Epithelial cell of prostate (primary cell): ENCODE data around the gene AMACR.
A peak's percentile ranks its signal among the peaks of the same experiment; 100 is the strongest.
"Not testable (repeated sequence)": the region's sequence is repeated elsewhere in the genome, so short reads cannot be mapped to it uniquely, and the experiment has no call there.

ENCODE experiments used
- DNase-seq: peaks from one replicate; pipeline ENCODE4 v3.0.0-alpha.2; 2011; ENCODE audit warnings: low read depth, low spot score
- H3K27ac ChIP-seq: fragments of 450-650 bp; 2 replicates; pipeline ENCODE4 v1.5.1; 2017; ENCODE audit warnings: mild to moderate bottlenecking

Gene AMACR

DNA sequence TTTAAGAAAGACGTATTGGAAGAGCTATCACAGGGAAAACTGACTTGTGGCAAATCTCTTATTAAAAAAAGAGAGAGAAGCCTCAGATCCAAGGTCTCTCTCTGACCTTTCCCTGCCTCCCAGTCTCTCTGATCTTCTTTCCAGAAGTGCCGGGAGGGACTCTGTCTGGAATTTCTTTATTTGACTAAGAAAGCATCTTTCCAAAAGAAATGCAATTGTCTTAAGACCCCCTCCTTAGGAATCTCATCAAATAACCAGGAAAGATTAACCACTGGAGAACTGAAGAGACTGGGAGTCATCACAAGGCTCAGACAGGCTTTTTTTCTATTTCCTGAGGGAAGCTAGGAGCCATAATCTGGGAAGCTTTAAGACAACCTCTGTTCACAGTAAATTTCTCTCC, 30.5 kb upstream of the AMACR start:
- DNase-seq: no peak
- no peak overlapping the region for H3K27ac ChIP-seq

DNA sequence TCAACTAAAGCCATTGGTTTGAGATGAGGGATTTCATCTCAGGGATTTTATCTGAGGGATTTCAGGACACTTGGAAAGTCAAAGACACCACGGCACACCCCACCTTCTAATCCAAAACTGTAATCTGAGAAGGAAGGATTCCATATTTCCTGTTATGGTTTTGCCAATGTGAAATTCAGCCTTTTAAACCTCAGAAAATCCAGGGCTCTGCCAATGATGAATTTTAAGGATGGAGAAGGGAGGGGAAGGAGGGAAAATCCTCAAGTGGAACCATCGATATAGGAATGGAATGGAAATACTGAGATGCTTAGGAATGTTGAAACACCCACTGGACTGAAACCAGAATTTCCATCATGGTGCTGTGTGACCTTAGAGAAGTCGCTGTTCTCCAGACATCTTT, 29.9 kb upstream of the AMACR start:
- DNase-seq: no peak
- no peak overlapping the region for H3K27ac ChIP-seq

DNA sequence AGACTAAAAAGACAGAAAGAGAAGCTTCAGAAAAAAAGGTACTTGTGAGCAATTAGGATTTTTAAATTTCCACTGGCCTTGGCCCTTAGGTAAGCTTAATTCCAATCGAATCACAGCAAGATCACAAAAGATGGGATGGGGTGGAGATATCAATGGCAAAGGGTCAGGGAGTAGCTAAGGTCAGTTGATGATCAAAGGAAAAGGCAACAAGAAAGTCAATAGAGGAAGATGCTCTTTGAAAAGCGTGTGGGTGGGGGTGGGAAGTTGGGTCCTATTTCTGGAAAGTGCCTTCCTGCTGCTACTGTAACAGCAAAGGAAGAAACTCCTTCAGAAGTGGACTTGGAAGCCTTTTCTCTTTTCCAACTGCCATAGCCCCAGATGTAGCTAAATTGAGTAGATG, 27.9 kb upstream of the AMACR start:
- no peak overlapping the region for H3K27ac ChIP-seq
- no peak for DNase-seq

DNA sequence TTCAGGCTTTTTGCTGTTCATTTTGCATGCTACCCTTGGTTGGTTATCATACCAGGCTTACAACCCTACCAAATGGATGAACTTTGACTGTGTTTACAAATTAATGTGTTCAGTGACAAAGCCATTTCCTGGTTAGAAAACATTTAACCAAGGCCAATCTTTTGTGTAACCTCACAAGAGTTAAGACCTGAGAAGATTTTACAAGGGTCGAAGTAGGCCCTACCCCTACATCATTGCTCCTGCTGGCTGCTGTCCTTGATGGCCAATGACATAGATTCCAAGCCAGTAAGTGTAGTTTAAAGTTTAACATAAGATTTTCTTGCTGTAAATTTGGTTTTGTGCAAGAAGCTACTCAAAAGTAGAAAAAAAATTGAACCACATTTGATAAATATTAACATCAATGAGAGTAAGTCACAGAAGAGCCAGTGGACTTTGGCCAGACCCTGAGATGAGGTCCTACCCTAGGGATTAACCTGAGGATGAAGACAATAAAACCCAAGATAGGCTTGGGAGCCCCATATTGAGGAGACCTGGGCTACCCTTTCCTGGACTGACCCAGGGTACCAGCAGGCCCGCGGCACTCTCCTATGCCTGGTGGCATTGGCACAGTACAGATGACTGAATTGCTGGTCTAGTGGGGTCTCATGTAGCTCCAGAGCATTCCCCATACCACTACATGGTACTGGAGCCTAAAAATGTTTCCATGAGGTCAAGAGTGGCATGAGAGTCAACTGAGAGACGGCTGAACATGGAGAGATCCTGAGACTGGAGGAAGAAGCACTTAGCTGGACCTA, 26.9 kb upstream of the AMACR start:
- no peak for DNase-seq
- no peak overlapping the region for H3K27ac ChIP-seq

DNA sequence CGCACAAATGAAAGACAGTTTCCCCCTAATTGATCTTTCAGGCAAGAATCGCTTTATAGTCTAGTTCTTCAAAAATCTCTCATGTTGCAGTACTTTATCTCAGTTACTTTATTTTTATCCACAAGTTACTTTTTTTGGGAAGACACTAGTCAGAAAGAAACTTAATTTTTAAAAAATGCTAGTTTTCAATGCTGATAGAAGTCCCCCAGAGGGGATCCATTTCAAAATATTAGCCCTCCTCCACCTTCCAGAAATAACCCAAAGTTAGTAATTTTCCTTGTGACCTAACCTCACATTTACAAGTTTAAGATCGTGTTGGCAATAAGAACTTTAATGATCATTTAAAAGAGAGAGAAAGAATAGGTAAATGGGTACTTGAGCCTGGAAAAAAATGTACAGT, 24.1 kb upstream of the AMACR start:
- H3K27ac ChIP-seq: no peak overlapping the region
- DNase-seq: no peak

DNA sequence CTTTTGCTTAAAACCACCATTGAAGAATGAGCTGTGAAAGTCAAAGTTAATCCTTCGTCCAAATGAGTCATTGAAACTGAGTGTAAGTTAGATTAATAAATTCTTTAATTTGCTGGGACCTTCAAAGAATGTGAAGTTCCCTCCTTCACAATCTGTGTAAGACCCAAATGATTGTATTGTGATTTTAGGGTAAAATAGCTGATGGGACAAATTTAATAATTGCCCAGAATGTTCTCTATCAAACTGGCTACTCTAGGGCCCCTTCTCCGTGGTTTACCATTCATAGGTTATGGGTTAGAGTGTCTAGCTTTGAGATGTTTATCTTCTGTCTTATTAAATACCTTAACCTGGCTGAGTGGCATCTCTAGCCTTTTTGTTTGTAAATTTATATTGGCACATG, 23.3 kb upstream of the AMACR start:
- DNase-seq: no peak
- no peak overlapping the region for H3K27ac ChIP-seq

DNA sequence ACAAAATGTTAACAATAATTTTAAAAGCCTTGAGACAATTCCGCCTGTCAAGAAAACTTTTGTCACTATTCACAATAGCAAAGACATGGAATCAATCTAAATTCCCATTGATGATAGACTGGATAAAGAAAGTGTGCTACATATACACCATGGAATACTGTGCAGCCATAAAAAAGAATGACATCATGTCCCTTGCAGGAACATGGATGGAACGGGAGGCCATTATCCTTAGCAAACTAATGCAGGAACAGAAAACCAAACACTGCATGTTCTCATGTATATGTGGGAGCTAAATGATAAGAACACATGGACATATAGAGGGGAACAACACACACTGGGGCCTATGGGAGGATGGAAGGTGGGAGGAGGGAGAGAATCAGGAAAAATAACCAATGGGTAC, 22.7 kb upstream of the AMACR start:
- not testable (repeated sequence) for DNase-seq, H3K27ac ChIP-seq

DNA sequence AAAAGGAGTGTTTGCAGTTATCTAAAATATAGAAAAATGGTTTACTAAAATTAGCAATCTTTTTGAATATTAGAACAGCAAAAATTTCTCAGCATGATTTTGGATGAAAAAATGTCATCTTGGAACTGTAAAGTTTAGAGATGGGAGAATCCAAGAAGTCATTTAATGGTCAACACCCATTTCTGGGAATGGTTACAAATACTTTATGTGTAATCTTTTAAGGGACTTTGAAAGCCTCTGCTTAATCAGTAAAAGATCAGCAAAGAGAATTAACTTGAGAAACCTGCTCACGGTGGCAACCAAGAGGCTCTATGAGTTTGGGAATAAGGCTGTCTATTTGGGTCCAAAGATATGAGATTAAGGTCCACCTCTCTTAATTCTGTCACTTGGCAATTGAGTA, 22.2 kb upstream of the AMACR start:
- no peak overlapping the region for H3K27ac ChIP-seq
- no peak for DNase-seq

DNA sequence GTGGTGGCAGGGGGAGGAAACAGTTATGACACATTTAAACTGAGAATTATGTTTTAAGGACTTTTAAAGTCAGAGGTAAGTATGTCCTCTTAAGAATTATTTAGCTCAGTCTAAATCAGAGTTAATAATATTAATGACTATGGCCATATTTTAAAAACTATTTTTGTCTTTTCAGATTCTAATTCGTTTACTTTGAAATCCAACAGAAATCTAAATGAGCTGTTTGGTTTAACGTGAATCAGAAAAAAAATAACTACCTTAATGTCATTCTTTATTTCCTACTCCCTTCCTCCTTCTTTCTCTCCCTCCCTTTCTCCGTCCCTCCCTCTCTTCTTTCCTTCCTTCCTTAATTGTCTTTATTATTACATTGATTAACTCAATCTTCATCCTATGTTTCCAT, 20.5 kb upstream of the AMACR start:
- no peak overlapping the region for H3K27ac ChIP-seq
- no peak for DNase-seq

DNA sequence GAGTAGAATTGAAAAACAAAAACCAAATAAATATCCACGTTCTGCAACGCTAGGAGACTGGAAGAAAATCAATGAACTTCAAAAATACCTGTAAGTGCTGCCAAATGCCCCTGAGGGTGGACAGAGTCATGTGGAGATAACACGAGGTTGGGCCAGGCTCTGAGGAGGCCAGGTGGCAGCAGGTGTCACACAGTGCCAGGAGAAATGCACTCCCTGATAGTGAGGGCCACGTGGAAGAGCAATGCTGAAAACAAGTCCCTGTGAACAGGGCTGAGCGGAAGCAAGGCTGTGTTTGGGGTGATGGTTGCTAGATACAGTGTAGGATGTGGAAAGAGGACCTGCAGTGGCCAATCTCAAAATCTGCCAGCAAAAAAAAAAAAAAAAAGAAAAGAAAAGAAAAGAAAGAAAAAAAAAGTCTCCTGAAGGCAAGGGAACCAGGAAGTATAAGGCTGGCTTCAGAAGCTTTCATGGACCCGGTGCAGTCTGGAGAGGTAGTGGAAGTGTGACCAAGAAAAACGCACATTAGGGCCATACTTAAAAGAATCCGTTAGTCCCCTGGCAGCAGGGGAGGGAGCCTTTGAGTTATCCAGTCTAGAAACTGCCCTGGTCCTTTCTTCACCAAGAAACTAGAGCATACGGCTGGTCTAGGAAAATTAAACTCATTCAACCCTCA, 18.4 kb upstream of the AMACR start:
- DNase-seq: no peak
- no peak overlapping the region for H3K27ac ChIP-seq

DNA sequence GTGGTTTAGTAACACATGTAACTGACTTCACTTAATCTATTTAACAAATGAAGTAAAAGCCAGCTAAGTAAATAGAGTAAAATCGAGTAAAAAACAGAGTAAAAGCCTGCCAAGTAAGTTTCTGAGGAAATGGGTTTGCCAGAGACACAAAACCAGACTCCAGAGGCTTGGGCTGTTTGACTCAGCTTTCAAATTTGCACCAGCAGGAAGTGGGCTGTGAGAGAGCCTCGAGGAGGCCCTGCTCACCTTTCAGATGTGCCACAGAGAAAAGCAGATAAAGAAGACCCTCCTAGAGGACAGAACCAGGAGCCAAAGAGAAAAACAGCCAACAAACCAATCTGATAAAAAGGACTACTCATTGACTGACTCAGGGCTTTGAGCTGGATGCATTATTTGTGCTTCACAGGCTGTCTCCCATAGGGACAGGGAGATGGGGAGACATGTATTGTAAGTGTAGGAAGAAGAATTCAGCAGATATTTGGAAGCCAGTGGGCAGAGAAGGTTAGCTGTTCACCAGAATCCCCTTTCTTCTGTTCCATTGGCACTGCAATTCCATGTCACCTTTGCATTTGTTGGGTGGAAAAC, 14.4 kb upstream of the AMACR start:
- H3K27ac ChIP-seq: peak overlapping the region; percentile 23
- DNase-seq: no peak

DNA sequence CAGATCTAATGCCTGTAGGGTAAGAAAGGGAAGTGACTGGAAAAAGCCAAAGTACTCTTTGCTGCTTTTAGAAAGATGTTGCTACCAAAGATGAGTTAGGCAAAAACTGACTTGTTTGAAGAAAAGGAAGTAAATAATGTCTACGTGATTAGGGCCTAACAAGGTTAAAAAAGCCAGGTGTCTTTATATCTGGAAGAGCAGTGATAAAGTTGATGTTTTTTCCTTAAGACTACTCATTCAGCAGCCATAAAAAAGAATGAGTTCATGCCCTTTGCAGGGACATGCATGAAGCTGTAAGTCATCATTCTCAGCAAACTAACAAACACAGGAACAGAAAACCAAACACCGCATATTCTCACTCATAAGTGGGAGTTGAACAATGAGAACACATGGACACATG, 13.5 kb upstream of the AMACR start:
- DNase-seq: no peak
- peak overlapping the region; percentile 23 for H3K27ac ChIP-seq

DNA sequence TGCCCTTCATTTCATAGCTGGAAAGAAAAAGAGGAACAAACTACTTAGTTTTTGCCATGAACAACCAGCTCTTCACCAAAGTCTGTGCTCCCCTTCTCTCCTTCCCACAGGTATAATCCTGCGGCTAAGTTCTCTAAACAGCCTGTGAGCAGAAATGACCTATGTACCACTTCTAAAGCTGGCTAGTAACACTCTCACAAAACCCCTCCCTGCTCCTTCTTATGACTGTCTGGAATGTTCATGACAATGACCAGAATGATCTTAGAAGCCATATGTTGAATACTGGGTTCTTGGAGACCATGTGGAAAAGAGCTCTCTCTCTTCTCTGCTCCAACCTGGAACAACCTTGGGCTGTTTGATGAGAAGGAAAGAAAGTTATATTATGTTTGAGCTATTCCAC, 12.9 kb upstream of the AMACR start:
- DNase-seq: no peak
- H3K27ac ChIP-seq: no peak overlapping the region

DNA sequence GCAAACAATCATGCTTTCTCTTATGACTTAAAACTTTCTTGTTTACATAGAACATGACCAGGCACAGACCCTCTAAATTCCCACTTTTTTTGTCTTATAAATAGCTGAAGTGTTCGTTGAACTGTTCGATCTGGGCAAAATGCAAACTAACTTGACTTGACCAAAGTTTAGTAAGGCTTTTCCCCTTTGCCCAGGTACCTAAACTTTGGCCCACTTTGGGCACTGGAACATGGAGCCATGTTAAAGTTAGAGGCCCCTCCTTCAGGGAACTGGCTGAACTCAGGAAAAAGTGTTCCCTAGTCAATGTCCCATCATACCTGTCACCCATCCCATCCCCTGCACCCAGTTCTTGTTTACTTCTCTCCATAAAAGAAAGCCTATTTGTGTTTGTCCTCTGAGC, 9.4 kb upstream of the AMACR start:
- no peak overlapping the region for H3K27ac ChIP-seq
- no peak for DNase-seq

DNA sequence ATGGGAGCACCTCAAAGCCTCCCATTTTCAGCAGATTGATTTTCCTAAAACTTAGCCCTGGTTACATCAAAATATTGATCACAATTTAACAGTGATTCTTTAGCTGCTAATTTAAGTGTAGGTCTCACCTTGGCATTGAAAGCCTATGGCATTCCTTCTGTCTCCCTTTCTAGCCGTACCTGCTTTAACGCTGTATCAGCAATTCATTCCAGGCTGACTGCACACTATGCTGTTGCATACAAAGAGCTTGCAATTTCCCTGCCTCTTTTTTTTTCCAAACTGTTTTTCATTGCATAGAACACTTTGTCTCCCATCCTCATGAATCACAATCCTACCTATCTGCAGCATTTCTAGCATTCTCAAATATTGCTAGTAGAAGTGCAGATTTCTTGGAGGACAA, 8.9 kb upstream of the AMACR start:
- no peak overlapping the region for H3K27ac ChIP-seq
- DNase-seq: no peak

DNA sequence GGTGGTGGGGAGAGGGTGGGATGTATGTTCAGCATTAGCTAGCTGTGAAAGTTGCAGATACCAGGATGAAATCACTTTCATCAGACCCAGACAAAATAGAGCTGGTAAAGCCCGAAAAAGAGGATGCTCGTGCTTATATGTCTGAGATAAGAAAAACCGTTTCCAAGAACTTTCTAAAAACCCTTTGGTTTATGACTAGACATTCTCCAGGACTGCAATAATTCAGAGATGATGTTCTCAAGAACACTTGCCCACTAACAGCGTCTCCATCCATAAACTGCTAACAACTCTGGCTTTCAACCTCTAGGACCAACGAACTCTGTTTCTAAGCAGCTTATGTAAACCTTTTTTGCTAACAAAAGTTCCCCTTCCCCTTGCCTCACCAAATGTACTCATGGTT, 8.4 kb upstream of the AMACR start:
- no peak overlapping the region for H3K27ac ChIP-seq
- DNase-seq: no peak

DNA sequence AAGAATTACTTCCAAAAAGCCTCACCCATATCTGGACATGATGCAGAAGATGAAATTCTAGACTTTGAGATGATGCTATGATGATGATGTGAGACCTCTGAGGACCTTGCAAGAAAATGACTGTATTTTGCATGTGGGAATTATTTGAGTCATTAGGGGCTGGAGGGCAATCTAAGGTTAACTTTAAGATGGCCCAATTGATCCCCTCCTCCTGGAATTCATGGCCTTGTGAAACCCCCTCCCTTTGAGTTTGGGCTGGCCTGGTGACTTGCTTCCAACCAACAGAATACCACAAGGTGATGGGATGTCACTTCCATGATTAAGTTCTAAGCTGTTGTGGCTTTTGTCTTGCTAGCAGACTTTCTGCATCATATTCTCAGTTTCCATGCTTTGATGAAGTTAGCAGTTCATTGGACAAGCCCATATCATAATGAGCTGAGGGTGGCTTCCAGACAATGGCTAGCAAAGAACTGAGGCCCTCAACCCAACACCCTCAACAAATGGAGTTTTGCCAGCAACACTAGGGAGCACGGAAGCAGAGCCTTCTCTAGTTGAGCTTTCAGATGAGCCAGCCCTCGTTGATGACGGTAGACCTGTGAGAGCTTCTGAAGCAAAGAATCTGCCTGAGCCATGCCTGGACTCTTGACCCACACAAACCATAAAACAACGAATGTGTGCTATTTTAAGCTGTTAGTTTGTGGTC, 7.4 kb upstream of the AMACR start:
- no peak overlapping the region for H3K27ac ChIP-seq
- DNase-seq: no peak

DNA sequence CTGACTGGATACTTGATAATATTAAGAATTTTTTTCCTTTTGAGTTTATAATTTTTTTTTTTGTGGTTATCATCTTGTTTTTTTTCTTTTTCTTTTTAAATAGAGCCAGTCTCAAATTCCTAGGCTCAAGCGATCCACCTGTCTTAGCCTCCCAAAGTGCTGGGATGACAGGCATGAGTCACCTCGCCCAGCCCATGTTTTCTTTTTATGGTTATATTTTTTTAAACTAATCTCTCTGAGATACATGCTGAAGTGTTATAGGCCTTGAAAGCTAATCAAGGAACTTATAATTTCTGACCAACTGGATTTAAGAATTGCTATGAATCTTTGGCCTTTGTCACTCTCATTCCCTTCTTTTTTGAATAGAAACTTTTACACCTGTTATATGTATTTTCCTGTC, 6.8 kb upstream of the AMACR start:
- H3K27ac ChIP-seq: no peak overlapping the region
- no peak for DNase-seq

DNA sequence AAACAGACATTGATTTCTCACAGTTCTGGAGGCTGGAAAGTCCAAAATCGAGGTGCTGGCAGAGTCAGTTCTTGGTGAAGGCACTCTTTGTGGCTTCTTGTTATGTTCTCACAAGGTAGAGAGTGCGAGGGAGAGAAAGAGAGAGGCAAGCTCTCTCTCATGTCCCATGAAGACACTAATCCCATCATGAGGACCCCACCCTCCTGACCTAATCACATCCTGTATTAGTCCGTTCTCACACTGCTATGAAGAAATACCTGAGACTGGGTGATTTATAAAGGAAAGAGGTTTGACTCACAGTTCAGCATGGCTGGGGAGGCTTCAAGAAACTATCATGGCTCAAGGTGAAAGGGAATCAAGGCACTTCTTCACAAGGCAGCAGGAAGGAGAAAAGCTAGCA, 5.7 kb upstream of the AMACR start:
- DNase-seq: no peak
- peak overlapping the region; percentile 1 for H3K27ac ChIP-seq

DNA sequence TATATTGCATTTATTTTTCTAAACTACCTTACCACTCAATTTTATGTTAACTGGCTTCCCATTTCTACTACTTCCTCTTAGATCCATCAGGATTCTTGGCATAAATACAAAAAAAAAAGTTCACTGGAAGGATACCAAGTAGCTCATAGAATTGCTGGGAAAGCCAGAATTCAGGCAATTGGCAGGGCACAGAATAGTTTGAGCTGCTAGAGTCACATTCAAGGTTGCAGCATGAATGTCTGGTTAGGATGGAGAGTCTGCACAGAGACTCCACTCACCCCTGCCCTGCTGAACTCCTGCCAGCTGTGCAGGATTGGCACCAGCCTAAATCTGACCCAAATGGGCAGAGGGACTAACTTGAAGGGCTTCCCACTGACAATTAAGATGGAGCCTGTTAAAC, 4.9 kb upstream of the AMACR start:
- no peak overlapping the region for H3K27ac ChIP-seq
- no peak for DNase-seq

DNA sequence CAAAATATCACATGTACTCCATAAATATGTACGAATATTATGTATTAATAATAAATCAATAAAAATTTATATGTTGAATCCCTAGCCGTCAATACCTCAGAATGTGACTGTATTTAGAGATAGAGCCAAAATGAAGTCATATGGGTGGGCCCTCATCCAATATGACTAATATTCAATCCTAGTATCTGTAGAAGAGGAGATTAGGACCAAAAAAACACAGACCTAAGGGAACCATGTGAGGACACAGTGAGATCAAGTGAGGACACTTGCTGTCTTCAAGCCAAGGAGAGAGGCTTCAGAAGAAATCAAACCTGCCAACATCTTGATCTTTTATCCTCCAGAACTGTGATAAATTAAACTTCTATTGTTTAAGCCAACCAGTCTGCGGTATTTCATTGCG, 3.7 kb upstream of the AMACR start:
- H3K27ac ChIP-seq: no peak overlapping the region
- DNase-seq: no peak
